ENCODE results near the gene ULBP1. TPM values are rescaled to one million over a fixed set of nuclear protein-coding genes. Genes with fewer than 3 reads are reported as not detected.
A peak's percentile ranks its signal among the peaks of the same experiment; 100 is the strongest.
"Not testable (repeated sequence)": the region's sequence is repeated elsewhere in the genome, so short reads cannot be mapped to it uniquely, and the experiment has no call there.

The ULBP1 gene
- total RNA-seq, 2 experiments from 2014 or later, result 2.5 to 2.7 TPM

- POLR2A ChIA-PET, result interaction anchor here (1.2 to 1.6 kb wide), 2 partner anchors 10 to 50 kb away, joined by 3 to 4 read pairs; no protein-coding TSS in a partner anchor
- CTCF ChIA-PET, result interaction anchor here (1.3 kb wide), 1 partner anchor 27 kb away, joined by 7 read pairs; no protein-coding TSS in a partner anchor
Observed at GRCh38 chr6:149990212-149990660, 26.5 kb downstream of the ULBP1 start.

GRCh38 chr6:149990661-149991471 lies 27.1 kb downstream of the ULBP1 start:
- intact Hi-C loops (cut with micrococcal nuclease), result no loop called here
- ChIA-PET POLR2A (interaction anchor here (0.7 to 1.6 kb wide), 3 partner anchors 9 to 50 kb away, joined by 3 to 4 read pairs (median 3); no protein-coding TSS in a partner anchor), CTCF (interaction anchor here (1.0 to 1.3 kb wide), 2 partner anchors 16 to 26 kb away, joined by 4 to 7 read pairs; no protein-coding TSS in a partner anchor)
- Mint-ChIP-seq H3K9me3 (peaks cover 8% of the 10 kb centered on the region), H3K27ac (no peak overlapping the region), H3K36me3 (ENCODE audit: low read depth) (peaks cover 4% of the 10 kb centered on the region), H3K4me1 (ENCODE audit: low read depth) (peaks cover 24% of the 10 kb centered on the region), H3K4me3 (peak overlapping the region; percentile 67), H3K27me3 (peaks cover 77% of the 10 kb centered on the region)
- ATAC-seq, result peak; percentile 52
- DNase-seq, result peak; percentile 49
- TF ChIP-seq CTCF (IDR thresholded peaks at IDR 0.05), result no peak

More at GRCh38 chr6:149990212-149990660, 26.5 kb downstream of the ULBP1 start:
- Mint-ChIP-seq H3K27ac (no peak overlapping the region), H3K4me1 (ENCODE audit: low read depth) (peaks cover 24% of the 10 kb centered on the region), H3K4me3 (peak overlapping the region; percentile 67), H3K27me3 (peaks cover 79% of the 10 kb centered on the region), H3K9me3 (peaks cover 8% of the 10 kb centered on the region), H3K36me3 (ENCODE audit: low read depth) (peaks cover 4% of the 10 kb centered on the region)
- DNase-seq, result no peak
- no peak for TF ChIP-seq CTCF (IDR thresholded peaks at IDR 0.05)
- intact Hi-C loops (cut with micrococcal nuclease), result no loop called here
- ATAC-seq, result no peak

- H3K27ac Mint-ChIP-seq; H3K9me3 Mint-ChIP-seq; intact Hi-C loops (cut with micrococcal nuclease); H3K36me3 Mint-ChIP-seq (ENCODE audit: low read depth): not testable (repeated sequence)
- ChIA-PET CTCF (interaction anchor here (1.0 to 1.3 kb wide), 2 partner anchors 16 to 25 kb away, joined by 4 to 7 read pairs; no protein-coding TSS in a partner anchor), POLR2A (interaction anchor here (0.7 to 1.2 kb wide), 2 partner anchors 8 to 9 kb away, joined by 3 read pairs; no protein-coding TSS in a partner anchor)
- H3K27me3 Mint-ChIP-seq, result peaks cover 76% of the 10 kb centered on the region
- ATAC-seq (peak; percentile 83), DNase-seq (peak; percentile 28)
- peaks cover 24% of the 10 kb centered on the region for H3K4me1 Mint-ChIP-seq (ENCODE audit: low read depth)
- peak overlapping the region; percentile 67 for H3K4me3 Mint-ChIP-seq
Observed at GRCh38 chr6:149991472-149991795, 27.7 kb downstream of the ULBP1 start.

- no peak for TF ChIP-seq CTCF (IDR thresholded peaks at IDR 0.05)
- POLR2A ChIA-PET, result no interaction called here
- Mint-ChIP-seq H3K27me3 (peaks cover 76% of the 10 kb centered on the region), H3K36me3 (ENCODE audit: low read depth) (peaks cover 4% of the 10 kb centered on the region), H3K9me3 (peaks cover 8% of the 10 kb centered on the region), H3K27ac (no peak overlapping the region), H3K4me1 (ENCODE audit: low read depth) (peaks cover 24% of the 10 kb centered on the region), H3K4me3 (no peak overlapping the region)
- intact Hi-C loops (cut with micrococcal nuclease), result no loop called here
- CTCF ChIA-PET, result interaction anchor here (1.0 to 1.3 kb wide), 2 partner anchors 15 to 25 kb away, joined by 4 to 7 read pairs; no protein-coding TSS in a partner anchor
- ATAC-seq, result no peak
- DNase-seq, result no peak
Observed at GRCh38 chr6:149991838-149992237, 28.1 kb downstream of the ULBP1 start.

GRCh38 chr6:149995235-149995750 lies 31.6 kb downstream of the ULBP1 start:
- intact Hi-C loops (cut with micrococcal nuclease), result no loop called here
- no peak for ATAC-seq
- CTCF ChIA-PET, result no interaction called here

More at GRCh38 chr6:149995235-149995750, 31.6 kb downstream of the ULBP1 start:
- H3K36me3 Mint-ChIP-seq (ENCODE audit: low read depth), result no peaks in the 10 kb centered on the region
- no peak for DNase-seq
- no peak overlapping the region for H3K27ac Mint-ChIP-seq
- H3K4me1 Mint-ChIP-seq (ENCODE audit: low read depth), result peaks cover 13% of the 10 kb centered on the region
- peaks cover 68% of the 10 kb centered on the region for H3K27me3 Mint-ChIP-seq
- H3K9me3 Mint-ChIP-seq, result no peaks in the 10 kb centered on the region
- TF ChIP-seq CTCF (IDR thresholded peaks at IDR 0.05), result no peak
- POLR2A ChIA-PET, result no interaction called here
- H3K4me3 Mint-ChIP-seq, result no peak overlapping the region
